Parathyroid adenoma (tissue), 2 donors: ENCODE results near the gene DCAF17.

Source experiments
- H2AFZ ChIP-seq: fragments of 300-600 bp; sonication (generic); one replicate; pipeline ENCODE4 v1.7.0; 2017; ENCODE audit warnings: antibody characterized with exemption, mild to moderate bottlenecking
- H3K27ac ChIP-seq: fragments of 300-600 bp; sonication (generic); one replicate; pipeline ENCODE4 v1.7.0; 2017
- H3K27me3 ChIP-seq: fragments of 300-600 bp; sonication (generic); one replicate; pipeline ENCODE4 v1.7.0; 2017; ENCODE audit warnings: low read length; ENCODE audit not compliant: control insufficient read depth, insufficient read depth
- H3K36me3 ChIP-seq: fragments of 300-600 bp; sonication (generic); one replicate; pipeline ENCODE4 v1.7.0; 2017; ENCODE audit warnings: low read length; ENCODE audit not compliant: control insufficient read depth, insufficient read depth
- H3K4me1 ChIP-seq: fragments of 300-600 bp; sonication (generic); one replicate; pipeline ENCODE4 v1.7.0; 2017; ENCODE audit warnings: control low read depth
- H3K4me2 ChIP-seq: fragments of 300-600 bp; sonication (generic); one replicate; pipeline ENCODE4 v1.7.0; 2017; ENCODE audit warnings: low read length
- H3K4me3 ChIP-seq: fragments of 300-600 bp; sonication (generic); one replicate; pipeline ENCODE4 v1.7.0; 2017; ENCODE audit warnings: low read depth, low read length
- H3K79me2 ChIP-seq: fragments of 300-600 bp; sonication (generic); one replicate; pipeline ENCODE4 v1.7.0; 2017; ENCODE audit warnings: control low read depth
- H3K9ac ChIP-seq: fragments of 300-600 bp; sonication (generic); one replicate; pipeline ENCODE4 v1.7.0; 2017; ENCODE audit warnings: mild to moderate bottlenecking
- H3K9me3 ChIP-seq: fragments of 300-600 bp; sonication (generic); one replicate; pipeline ENCODE4 v1.7.0; 2017; ENCODE audit warnings: low read length; ENCODE audit not compliant: control insufficient read depth
- CTCF ChIP-seq: fragments of 300-600 bp; sonication (generic); IDR thresholded peaks from one replicate; pipeline ENCODE4 v1.7.0; 2017; ENCODE audit warnings: antibody characterized with exemption, mild to moderate bottlenecking
- donor health status: primary hyperparathyroidism.

The DCAF17 gene

GRCh38 chr2:171460537-171460936 is 26.5 kb downstream of the DCAF17 start:
- Histone ChIP-seq H3K27ac (no peak overlapping the region), H3K9me3 (no peaks in the 10 kb centered on the region), H3K4me3 (no peak overlapping the region), H3K36me3 (no peaks in the 10 kb centered on the region), H3K27me3 (no peaks in the 10 kb centered on the region), H3K79me2 (no peaks in the 10 kb centered on the region), H3K9ac (no peak overlapping the region), H3K4me1 (no peaks in the 10 kb centered on the region), H2AFZ (no peak overlapping the region), H3K4me2 (no peak overlapping the region)
- TF ChIP-seq CTCF: no peak

- no peak overlapping the region for H3K4me2 ChIP-seq
- no peaks in the 10 kb centered on the region for H3K27me3 ChIP-seq
- no peak overlapping the region for H3K27ac ChIP-seq
- H3K79me2 ChIP-seq: no peaks in the 10 kb centered on the region
- no peaks in the 10 kb centered on the region for H3K4me1 ChIP-seq
- TF ChIP-seq CTCF: no peak
- H2AFZ ChIP-seq: no peak overlapping the region
- H3K4me3 ChIP-seq: no peak overlapping the region
- peaks cover 3% of the 10 kb centered on the region for H3K36me3 ChIP-seq
- no peaks in the 10 kb centered on the region for H3K9me3 ChIP-seq
- no peak overlapping the region for H3K9ac ChIP-seq
Measured at GRCh38 chr2:171469176-171469575, 35.1 kb downstream of the DCAF17 start.

- Histone ChIP-seq H3K4me2 (no peak overlapping the region), H3K36me3 (peaks cover 3% of the 10 kb centered on the region), H3K27me3 (no peaks in the 10 kb centered on the region), H3K4me1 (no peaks in the 10 kb centered on the region), H3K9me3 (no peaks in the 10 kb centered on the region), H2AFZ (no peak overlapping the region), H3K9ac (no peak overlapping the region), H3K4me3 (no peak overlapping the region), H3K27ac (no peak overlapping the region), H3K79me2 (no peaks in the 10 kb centered on the region)
- no peak for TF ChIP-seq CTCF
Measured at GRCh38 chr2:171470129-171470528, 36.1 kb downstream of the DCAF17 start.

GRCh38 chr2:171475979-171476378 is 42.0 kb downstream of the DCAF17 start:
- H3K4me2 ChIP-seq: no peak overlapping the region
- TF ChIP-seq CTCF: no peak
- H3K4me1 ChIP-seq: no peaks in the 10 kb centered on the region
- no peak overlapping the region for H3K9ac ChIP-seq
- H3K36me3 ChIP-seq: no peaks in the 10 kb centered on the region
- no peaks in the 10 kb centered on the region for H3K27me3 ChIP-seq
- no peaks in the 10 kb centered on the region for H3K9me3 ChIP-seq
- H3K4me3 ChIP-seq: no peak overlapping the region
- H3K79me2 ChIP-seq: no peaks in the 10 kb centered on the region
- H2AFZ ChIP-seq: no peak overlapping the region
- H3K27ac ChIP-seq: no peak overlapping the region

GRCh38 chr2:171478345-171478744 is 44.3 kb downstream of the DCAF17 start:
- Histone ChIP-seq H2AFZ (no peak overlapping the region), H3K4me1 (no peaks in the 10 kb centered on the region), H3K79me2 (no peaks in the 10 kb centered on the region), H3K27me3 (no peaks in the 10 kb centered on the region), H3K9ac (no peak overlapping the region), H3K4me2 (no peak overlapping the region), H3K4me3 (no peak overlapping the region), H3K9me3 (no peaks in the 10 kb centered on the region), H3K27ac (no peak overlapping the region), H3K36me3 (no peaks in the 10 kb centered on the region)
- no peak for TF ChIP-seq CTCF
